Medulla oblongata (tissue), 1 donor: ENCODE results near the gene ST8SIA1.

ENCODE experiments used
- DNase-seq: peaks from one replicate; pipeline ENCODE4 v3.0.0-alpha.2; 2015; ENCODE audit errors: extremely low spot score

Gene ST8SIA1

DNA sequence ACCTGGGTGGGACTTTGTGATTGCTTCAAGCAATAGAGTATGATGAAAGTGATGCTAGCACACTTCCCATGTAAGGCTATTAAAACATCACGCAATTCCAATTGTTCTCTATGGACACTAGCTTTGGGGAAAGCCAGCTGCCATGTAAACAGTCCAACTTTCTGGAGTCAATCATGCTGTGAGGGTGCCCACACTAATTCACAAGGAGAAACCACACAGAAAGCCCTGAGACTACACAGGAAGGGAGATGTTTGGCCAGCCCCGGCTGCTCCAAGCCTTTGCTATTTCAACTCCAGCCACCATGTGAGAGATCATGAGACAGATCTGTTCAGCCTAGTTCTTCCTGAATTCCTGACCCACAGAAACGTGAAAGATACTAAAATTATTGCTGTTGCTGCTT lies 96.3 kb downstream of the ST8SIA1 start:
- DNase-seq = no peak

DNA sequence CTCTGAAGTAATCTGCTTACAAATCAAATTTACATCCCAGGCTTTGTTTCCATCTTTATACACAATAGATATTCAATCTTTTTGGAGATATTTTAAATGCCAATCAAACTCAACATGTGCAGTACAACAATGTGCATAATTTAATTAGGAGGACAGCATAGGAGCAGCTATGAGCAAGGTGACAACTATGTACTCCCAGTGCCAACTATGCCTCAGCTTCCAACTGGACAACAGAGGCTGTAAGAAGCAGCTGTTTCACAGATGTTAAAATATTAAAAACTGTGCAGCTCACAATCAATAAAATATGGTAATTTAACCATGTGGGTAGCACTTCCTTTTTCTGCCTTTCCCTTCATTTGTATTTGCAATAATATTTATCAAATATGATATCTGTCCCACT lies 99.9 kb downstream of the ST8SIA1 start:
- no peak for DNase-seq

DNA sequence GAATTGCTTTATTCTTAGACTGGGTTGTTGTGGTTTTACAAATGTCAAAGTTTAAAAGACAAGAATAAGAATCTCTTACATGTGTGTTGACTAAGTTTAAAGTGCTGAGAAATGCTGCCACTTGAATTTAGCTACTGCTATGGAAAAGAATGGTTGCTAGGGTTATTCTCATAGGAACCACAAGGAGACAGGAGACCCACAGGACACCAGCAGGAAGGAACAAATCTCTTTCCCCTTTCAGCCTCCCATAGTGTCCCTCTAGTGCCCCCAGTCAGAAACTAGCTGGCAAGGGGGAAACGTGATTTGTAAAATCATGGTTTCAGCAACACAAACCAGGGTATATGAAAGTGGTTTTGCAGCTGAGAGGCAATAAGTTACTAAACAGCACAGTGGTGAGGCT lies 102.7 kb downstream of the ST8SIA1 start:
- no peak for DNase-seq

DNA sequence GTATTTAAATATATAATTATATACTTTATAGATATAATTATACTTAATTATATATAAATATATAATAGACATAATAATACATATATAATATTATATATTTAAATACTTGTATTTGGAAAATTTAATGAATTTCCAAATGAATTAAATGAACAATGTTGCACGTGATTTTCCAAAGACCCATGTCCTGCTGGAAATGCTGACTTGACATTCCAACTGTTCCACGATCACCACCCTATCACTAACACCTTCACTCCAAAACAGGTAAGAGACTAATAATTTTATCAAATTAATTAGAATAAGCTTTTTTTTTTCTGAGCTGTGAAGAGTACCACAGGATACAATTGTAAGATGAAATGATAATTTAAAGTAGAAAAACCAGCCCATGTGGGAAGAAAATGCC lies 103.4 kb downstream of the ST8SIA1 start:
- DNase-seq = no peak

DNA sequence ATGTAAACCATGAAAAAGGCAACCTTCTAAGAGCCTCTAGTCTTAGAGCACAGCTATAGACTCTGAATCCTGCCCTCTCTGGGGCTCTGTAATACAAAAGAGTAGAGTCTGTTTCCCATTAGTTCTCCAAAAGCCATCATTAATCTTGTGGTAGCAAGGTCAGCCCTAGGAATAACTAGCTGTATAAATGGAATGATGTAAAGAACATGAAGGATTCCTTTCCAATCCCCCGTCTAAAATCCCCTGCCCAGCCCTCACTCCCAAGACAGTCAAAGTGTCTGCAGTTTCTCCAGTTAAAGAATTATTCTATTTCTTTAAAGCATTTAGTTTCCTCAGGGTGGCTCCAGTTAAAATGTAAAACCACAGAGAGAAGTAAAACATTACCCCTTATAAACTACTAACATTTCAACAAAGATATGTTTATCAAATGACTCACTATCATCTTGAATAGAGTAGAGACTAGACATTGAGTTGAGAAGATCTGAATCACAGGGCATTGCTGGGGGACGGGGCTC lies 104.2 kb downstream of the ST8SIA1 start:
- no peak for DNase-seq

DNA sequence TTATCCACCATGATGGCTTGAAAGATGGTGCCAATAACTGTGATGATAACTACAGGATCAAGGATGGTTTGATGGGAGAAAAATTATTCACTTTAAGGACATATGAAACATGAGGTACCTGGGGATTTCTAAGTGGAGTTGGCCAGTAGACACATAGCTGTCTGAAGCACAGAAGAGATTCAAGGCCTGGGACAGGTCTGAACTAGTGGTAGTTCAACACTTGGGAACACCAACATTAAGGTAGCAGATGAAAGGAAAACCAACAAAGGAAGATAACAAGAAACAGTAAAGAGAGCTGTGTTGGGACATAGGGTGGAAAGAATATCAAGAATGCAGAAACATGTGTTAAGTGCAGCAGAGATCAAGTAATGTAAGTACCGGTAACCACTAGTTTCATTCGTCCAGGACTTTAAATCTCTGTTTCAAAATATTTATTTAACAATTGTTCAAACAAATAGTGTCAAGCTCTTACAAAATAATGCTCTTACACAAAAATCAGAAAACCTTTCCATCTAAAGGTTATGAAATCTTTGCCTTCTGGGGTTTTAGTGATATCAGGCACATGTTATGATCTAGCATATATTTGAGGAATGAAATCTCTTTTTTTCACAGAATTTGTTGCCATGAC lies 104.7 kb downstream of the ST8SIA1 start:
- DNase-seq = no peak

DNA sequence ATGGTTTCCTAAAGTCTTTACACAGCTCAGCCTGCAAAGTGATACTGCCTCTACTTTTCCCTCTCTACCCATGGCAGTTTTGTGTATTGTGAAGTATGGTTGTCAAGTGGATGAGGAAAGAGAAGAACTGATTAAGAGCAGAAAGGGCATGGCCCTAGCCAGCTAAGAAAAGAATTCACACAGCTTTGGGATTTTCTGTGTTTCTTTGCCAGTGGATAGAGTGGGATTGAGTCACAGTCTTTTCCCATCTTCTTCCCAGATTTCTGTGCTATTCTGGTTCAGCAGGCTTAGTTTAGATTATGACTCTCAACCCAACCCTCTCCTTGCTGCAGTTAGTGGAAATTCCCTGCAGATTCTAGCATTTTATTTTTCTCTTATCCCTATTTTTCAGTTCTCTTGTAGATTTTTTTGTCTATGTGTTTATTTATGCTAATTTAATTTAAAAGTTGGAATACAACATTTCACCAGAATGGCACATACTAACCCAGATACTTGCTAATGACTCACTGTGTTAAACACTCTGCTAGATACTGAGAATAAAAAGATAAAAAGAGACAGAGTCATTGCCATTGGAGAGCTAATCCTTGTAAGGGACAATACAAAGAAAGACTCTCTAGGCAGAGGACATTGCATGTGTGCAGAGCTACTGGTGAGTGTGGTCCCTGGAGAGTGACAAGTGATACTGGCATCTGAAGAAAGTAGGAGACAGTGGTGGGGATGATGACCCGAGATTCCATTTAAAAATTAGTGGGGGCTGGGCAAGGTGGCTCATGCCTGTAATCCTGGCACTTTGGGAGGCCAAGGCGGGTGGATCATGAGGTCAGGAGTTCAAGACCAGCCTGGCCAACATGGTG lies 106.3 kb downstream of the ST8SIA1 start:
- DNase-seq = no peak

DNA sequence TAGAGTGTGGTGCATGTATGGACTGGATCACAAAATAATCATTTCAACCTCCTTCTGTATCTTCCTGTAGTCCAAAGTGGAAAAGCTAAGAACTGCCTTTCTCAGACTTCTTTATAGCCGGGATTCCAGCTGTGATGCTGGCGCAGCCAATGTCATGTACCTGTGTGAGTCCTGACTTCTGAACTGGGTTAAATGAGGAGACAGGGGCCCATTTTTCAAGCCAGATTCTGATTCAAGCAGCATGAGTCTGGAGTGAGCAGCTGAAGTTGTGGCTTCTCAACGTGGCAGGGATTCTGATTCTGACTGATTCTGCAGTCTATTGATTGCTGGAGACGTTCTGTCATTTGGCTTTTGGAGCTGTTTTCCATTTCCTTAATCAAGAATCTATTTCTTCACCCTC lies 111.2 kb downstream of the ST8SIA1 start:
- no peak for DNase-seq

DNA sequence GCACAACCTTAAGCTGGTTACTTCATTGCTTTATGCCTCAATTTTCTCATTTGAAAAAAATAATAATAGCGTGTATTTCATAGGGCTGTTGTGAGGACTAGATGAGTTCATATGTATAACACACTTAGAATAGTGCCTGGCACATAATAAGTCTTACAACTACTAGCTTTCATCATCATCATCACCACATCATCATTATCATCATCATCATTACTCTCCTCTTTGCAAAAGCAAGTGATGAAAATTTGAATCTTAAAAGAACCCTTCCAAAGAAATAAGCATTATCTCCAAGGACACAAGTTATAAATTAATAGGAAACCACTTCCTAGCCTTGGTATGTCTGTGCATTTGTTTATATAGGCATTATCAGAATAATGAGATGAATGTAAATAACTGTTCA lies 117.0 kb downstream of the ST8SIA1 start:
- DNase-seq = no peak

DNA sequence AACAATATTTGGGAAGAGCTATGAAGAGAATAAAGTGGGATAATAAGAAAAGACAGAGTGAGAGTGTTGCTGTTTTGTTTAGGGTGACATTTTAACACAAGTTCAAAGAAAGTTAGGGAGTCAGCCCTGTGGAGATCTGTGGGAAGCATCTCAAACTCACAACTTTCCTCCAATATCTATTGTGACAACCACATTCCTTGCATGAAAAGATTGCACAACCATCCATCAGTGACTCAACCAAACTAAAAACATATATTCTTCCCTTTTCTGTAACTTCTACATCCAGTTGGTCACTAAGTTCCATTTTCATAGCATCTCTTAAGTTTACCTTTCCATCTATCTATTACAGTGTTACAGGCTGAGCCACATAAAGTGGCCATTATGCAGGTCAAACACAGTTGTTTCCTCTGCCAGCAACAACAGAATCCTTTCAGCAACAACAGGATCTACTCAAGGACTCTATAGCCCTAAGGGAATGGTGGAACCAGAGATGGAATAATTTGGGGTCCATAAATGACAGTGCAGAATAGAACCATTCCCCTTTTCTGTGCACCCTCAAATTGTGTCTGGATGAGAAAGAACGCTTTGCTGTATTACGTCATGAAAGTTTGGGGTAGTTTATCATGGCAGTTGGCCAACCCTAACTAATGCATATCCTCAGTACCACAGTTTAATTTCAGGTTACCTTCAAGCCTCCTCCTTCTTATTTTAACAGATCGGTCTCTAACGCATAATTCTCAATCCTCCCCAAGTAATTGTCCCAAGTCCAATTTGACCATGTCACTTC lies 118.8 kb downstream of the ST8SIA1 start:
- no peak for DNase-seq

DNA sequence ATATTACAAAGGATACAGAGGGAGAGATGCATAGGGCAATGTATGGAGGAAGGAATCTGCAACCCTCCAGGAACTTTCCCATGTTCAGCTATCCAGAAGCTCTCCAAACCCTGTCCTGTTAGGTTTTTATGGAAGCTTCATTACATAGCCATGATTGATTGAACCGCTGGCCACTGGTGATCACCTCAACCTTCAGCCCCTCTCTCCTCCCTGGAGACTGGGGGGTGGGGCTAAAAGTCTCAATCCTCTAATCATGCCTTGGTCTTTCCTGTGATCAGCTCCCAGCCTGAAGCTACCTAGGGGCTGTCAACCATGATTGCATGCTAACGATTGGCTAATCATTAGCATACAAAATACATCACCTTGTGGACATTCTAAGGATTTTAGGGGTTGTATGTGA lies 123.4 kb downstream of the ST8SIA1 start:
- no peak for DNase-seq

DNA sequence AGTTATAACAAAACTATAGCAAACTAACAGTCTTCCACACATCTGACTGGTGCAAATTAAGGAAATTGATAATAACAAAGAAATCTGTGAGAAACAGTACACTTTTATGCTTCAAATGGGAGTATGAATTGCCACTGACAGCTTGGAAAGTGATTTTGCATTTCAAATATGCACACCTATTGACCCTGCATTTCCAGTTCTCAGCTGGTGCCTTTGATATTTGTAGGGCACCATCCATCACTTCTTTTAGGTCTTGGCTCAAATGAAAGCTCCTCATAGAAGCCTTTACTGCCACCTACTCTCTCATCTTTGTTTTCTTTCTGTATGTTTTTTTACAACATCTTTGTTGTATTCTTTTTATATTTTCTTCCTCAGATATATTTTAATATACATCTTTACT lies 125.1 kb downstream of the ST8SIA1 start:
- DNase-seq = no peak

DNA sequence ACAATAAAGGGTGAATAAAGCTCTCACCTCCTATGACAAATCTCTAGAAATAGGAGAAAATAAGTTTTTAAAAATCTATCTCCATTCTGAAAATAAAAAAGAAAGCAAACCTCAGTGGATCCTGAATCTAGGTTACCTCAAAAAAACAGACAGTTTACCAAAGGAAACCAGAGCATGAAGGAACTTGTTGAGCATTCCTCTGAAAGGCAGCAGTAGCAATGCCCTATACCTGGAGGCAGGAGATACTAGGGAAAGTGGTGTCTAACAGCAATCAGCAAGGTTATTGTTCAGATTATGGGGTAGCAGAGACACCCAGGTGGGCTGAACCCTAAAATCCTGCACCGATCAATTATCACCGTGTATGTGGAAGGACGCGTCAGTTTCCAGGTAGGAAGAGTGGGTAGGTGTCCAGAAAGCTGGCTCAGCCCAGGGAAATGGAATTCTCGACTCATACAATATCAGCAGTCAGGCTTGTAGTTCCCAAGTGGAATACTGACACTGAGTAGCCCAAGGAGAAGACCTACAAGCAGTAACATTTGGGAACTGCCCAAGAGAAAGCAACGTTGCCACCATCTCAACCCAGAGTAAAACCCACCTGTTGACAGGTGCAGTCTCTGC lies 128.3 kb downstream of the ST8SIA1 start:
- no peak for DNase-seq

DNA sequence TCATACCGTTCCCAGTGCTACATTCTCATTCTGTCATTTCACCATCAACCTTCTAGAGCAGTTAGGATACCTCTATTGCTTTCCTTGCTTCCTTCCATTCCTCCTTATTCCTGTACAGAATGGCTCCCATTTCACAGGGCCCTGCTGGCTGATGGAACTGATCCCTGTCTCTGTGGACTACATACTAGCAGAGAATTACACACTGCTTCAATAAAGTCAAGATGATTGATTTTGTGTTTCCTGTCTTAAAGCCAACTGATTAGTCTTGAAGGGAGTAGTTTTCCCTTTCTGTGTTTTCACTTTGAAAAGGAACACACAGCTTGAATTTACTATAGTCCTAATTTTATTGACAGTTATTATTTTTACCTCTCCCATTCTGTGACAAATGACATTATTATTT lies 130.1 kb downstream of the ST8SIA1 start:
- DNase-seq = no peak

DNA sequence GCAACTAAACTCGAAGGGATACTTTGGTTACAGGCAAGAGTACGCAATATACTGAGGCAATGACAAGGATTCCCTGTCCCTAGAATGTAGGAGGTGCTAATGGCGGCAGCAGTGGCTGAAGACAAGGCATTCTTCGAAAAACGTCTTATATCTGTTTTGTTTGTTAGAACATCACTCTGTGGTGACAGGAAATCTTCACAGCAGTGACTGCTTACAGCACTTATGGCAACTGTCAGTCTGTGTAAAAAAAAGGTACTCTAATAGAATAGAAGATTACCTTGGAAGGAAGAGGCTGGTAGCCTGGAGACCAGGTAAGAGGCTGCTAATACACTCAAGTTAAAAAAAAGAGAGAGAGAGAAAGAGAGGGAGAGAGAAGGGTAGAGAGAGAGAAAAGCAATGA lies 131.7 kb downstream of the ST8SIA1 start:
- DNase-seq = no peak

DNA sequence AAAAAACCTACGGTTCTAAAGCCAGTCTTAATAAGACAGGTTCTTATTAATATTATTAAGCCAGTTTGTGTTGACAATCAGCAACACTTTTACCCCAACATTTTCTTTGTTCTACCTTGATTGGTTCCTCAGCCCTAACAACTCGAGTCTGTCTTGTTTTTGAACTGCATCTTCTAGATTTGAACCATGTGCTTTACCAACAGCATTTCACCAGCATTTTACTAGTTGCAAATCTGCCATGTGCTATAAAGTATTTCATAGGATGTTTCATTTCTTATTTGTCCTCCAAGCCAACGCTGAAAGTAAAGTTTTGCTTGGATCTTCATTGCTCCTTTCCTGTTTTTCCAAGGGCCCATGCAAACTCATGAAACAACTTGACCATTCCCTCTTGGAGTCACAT lies 133.4 kb downstream of the ST8SIA1 start:
- no peak for DNase-seq

DNA sequence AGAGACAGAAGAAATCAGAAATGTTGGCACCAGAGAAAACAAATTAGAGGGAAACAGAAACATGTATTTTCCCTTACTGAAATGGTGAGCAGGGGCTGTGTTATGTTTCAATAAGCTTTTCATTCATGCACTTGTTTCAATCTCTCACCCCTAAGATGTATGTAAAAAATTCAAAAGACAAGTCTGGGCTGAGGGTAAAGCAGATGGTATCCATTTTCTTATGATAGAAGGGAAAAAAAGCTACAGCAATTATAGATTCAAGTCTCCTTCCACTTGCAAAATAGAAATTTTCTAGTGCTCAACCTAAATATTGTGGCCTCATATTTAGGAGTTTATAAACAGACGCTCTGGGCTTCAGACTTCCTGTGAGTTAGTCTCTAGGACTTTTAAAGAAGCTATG lies 138.3 kb downstream of the ST8SIA1 start:
- DNase-seq = no peak

DNA sequence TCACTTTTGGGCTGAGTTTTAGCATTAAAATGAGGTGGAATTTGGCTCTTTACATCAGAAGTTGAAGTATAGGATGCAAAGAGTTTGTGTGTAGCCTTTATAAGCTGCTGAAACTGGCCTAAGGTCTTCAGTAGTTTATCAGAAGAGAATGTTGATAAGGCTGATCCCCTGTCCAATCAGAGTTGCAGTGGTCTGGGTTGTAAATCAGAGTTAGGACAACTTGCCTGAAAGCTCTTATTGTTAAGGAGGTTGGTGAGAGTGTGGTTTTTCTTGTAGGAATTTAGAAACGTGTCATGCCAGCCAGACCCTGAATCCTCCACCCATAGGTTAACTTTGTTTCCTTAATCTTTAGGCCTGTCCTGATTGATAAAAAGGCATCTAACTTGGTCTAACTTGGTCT lies 143.5 kb downstream of the ST8SIA1 start:
- no peak for DNase-seq

DNA sequence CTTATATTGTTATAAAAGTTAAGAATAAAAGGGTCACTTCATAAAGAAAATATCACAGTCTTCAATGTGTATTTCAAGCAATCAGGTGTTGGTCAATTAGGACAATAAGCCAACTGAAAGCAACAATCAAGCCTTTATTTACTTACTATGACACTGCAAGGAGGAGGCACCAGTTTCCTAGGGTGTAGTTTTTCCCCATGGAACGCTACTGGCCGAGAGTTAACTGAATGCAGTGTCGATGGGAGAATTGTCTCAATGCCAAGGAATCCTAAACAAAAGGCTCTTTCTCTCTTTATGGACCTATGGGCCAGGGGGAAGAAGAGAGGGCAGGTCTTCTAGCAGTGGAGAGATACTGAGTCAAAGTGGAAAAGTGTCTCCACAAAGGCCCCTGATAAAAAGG lies 146.1 kb downstream of the ST8SIA1 start:
- no peak for DNase-seq

DNA sequence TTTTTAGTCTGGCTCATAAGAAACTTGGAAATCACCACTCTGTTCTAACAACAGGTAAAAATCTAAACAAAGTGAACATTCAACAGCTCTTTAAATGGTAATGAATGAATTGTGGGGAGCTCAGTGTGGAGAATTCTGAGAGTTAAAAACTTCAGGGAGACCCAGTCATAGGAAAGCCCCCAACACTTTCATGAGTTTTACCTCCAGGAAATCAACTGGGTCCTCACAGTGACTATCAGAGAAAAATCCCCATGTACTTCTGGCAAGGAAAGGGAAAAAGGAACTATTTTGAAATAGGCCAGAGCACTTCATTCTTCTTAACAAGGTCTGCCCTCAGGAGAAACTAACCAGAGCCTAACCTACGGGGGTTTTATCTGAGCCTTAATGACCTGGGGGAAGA lies 153.8 kb downstream of the ST8SIA1 start:
- no peak for DNase-seq

DNA sequence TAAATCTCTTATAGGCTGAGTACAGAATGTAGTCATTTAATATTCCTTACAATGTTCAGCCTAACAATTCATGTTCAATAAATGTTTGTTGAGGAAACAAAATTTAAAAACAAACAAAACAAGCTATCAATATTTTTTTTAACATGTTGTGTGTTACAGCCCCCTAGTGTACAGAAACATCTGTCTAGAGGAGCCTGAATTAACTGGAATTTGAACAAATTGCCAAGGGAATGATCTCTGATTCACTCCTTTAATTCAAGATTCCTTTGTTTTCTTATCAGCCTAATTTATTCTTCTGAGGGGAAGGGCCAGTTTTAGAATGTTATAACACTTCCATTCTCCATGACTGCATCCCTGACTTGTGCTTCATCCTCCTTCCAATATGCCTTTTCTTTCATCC lies 161.3 kb downstream of the ST8SIA1 start:
- no peak for DNase-seq

DNA sequence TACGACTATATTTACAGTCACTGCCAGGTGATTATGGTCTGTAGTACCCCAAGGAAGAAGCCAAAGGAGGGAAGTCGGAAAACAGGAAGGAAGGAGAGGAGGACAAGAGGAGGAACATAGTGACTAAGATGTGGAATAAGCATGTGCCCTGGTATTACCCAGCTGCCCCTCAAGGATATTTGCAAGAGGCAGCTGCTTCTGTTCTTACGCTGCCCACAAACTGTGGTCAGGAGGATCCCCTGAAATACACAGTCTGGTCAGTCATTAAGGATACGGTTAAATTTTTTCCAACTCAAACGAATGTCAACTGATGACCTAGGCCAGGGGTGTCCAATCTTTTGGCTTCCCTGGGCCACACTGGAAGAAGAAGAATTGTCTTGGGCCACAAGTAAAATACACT lies 162.0 kb downstream of the ST8SIA1 start:
- DNase-seq = no peak
